Endodermal cell (in vitro differentiated cells): ENCODE measurements around the gene GXYLT1. TPM values are rescaled to one million over a fixed set of nuclear protein-coding genes. Genes with fewer than 3 reads are reported as not detected.

Experiments
- DNase-seq: peaks from one replicate; pipeline ENCODE4 v3.0.0-alpha.2; 2017
- H3K27ac ChIP-seq: 2 replicates; pipeline ENCODE4 v1.5.1; 2013; ENCODE audit warnings: mild to moderate bottlenecking, low read depth, low read length, moderate library complexity
- H3K27me3 ChIP-seq: 2 replicates; pipeline ENCODE4 v1.6.1; 2013; ENCODE audit warnings: mild to moderate bottlenecking, low read length, moderate library complexity; ENCODE audit not compliant: insufficient read depth, control insufficient read depth, poor library complexity, severe bottlenecking
- H3K36me3 ChIP-seq: 2 replicates; pipeline ENCODE4 v1.7.0; 2013; ENCODE audit warnings: mild to moderate bottlenecking, low read length, moderate library complexity; ENCODE audit not compliant: control insufficient read depth, insufficient read depth
- H3K4me1 ChIP-seq: one replicate; pipeline ENCODE4 v1.7.0; 2013; ENCODE audit warnings: low read length; ENCODE audit not compliant: control insufficient read depth, insufficient read depth
- H3K4me3 ChIP-seq: 2 replicates; pipeline ENCODE4 v1.5.1; 2013; ENCODE audit warnings: mild to moderate bottlenecking, low read length, moderate library complexity
- H3K9ac ChIP-seq: 2 replicates; pipeline ENCODE4 v1.6.1; 2013; ENCODE audit warnings: mild to moderate bottlenecking, low read length, moderate library complexity; ENCODE audit not compliant: poor library complexity, severe bottlenecking; ENCODE audit errors: extremely low read depth
- H3K9me3 ChIP-seq: 2 replicates; pipeline ENCODE4 v1.6.1; 2013; ENCODE audit warnings: mild to moderate bottlenecking, low read length, moderate library complexity; ENCODE audit not compliant: control insufficient read depth
- H3K27ac Mint-ChIP-seq: 2 replicates; pipeline ENCODE4 v1.8.0; 2020; ENCODE audit warnings: mixed read lengths
- H3K27me3 Mint-ChIP-seq: 2 replicates; pipeline ENCODE4 v1.8.0; 2021; ENCODE audit warnings: mild to moderate bottlenecking, mixed read lengths; ENCODE audit not compliant: insufficient read depth
- H3K36me3 Mint-ChIP-seq: 2 replicates; pipeline ENCODE4 v1.8.0; 2020; ENCODE audit warnings: low read depth, mixed read lengths
- H3K4me1 Mint-ChIP-seq: 2 replicates; pipeline ENCODE4 v1.8.0; 2020; ENCODE audit warnings: mixed read lengths
- H3K4me3 Mint-ChIP-seq: 2 replicates; pipeline ENCODE4 v1.8.0; 2020; ENCODE audit warnings: mild to moderate bottlenecking, moderate library complexity, mixed read lengths
- H3K9me3 Mint-ChIP-seq: 2 replicates; pipeline ENCODE4 v1.8.0; 2020; ENCODE audit warnings: mild to moderate bottlenecking, mixed read lengths
- WGBS, 2 experiments: methylation state at CpG; one replicate each; pipeline versions ENCODE4 v1.1.5 to v1.1.7; 2013; ENCODE audit warnings: missing lambda C conversion rate in 2 of 2, mixed read lengths in 1 of 2; ENCODE audit not compliant: insufficient coverage in 1 of 2, insufficient read length in 1 of 2; 5-methylcytosine and 5-hydroxymethylcytosine counted together
- total RNA-seq, 2 donors: library from RNA; stranded (reverse); fragmentation: NEBNext Ultra II Directional in 1 of 2; extraction: Animal tissue kit (Norgen Biotek cat#: 25700) in 1 of 2; gene quantifications; 2 replicates in 1 of 2; 3 replicates in 1 of 2; pipeline ENCODE4 v1.2.1, GENCODE V29; 2021
- TF ChIP-seq, protein P1 (sequence below): fragments of 200-600 bp; sonication (generic); conservative IDR thresholded peaks from 2 replicates; pipeline ENCODE4 v1.5.0; 2021; ENCODE audit warnings: antibody characterized with exemption, mild to moderate bottlenecking

The GXYLT1 gene
- total RNA-seq, 2 donors from 2014 or later: 29.2 to 36.6 TPM

DNA sequence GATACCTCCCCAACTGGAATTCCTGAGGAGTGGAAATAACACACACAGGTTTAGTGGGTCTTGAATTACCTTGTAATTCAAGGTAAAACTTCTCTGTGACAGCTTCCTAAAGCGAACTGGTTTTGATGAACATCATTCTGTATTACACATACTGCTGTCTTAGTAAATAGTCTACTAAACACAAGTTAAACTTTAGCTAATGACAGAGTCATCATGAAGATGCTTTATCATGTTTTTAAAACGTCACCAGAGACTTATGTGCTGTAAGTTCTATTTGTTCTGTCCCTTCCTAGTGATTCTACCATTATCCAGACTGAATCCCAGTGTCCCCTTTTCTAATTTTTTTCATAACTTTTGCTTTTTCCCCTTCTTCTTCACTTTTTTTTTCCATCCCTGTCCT is 11.6 kb upstream of the GXYLT1 start:
- DNase-seq: no peak
- WGBS, 2 experiments: 94 to 97% methylated on average over 2 of the region's 2 CpGs
- Histone ChIP-seq H3K36me3 (peaks cover 25% of the 10 kb centered on the region), H3K4me1 (no peaks in the 10 kb centered on the region), H3K9me3 (no peaks in the 10 kb centered on the region), H3K9ac (no peak overlapping the region), H3K27ac (no peak overlapping the region), H3K27me3 (no peaks in the 10 kb centered on the region), H3K4me3 (no peak overlapping the region)
- Mint-ChIP-seq H3K27me3 (no peaks in the 10 kb centered on the region), H3K4me1 (peaks cover 4% of the 10 kb centered on the region), H3K36me3 (peaks cover 5% of the 10 kb centered on the region), H3K9me3 (no peaks in the 10 kb centered on the region), H3K27ac (no peak overlapping the region), H3K4me3 (no peak overlapping the region)
- TF ChIP-seq, protein P1, sequence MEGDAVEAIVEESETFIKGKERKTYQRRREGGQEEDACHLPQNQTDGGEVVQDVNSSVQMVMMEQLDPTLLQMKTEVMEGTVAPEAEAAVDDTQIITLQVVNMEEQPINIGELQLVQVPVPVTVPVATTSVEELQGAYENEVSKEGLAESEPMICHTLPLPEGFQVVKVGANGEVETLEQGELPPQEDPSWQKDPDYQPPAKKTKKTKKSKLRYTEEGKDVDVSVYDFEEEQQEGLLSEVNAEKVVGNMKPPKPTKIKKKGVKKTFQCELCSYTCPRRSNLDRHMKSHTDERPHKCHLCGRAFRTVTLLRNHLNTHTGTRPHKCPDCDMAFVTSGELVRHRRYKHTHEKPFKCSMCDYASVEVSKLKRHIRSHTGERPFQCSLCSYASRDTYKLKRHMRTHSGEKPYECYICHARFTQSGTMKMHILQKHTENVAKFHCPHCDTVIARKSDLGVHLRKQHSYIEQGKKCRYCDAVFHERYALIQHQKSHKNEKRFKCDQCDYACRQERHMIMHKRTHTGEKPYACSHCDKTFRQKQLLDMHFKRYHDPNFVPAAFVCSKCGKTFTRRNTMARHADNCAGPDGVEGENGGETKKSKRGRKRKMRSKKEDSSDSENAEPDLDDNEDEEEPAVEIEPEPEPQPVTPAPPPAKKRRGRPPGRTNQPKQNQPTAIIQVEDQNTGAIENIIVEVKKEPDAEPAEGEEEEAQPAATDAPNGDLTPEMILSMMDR: no peak

DNA sequence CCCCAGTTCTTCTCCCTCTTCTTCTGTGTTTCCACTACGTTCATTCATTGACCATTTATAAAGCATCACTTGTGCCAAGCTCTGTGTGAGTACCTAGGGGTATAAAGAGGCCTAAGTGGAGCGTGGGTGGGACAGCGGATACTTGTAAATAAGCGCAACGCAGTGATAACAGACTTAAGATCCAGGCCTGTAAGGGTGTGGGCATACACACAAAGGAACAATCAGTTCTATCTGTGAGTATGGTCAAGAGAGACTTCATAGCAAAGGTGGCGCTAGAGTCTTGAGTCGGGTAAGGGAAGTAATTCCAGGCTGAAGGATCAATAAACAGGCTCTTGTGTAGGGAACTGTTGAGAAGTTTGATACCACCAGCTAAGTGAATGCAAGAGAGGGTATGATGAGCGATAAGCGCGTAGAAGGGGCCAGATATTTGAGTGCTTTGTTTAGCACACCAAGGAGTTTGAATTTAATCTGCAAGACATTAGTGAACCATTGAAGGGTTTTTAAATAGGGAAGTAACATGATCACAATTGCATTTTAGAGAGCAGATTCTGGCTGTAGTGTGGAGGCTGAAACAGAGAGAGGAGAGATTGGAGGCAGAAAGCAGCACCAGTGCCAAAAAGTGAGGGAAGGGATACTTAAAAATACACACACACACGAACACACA is 1.0 kb upstream of the GXYLT1 start:
- peak; percentile 75 for DNase-seq
- Histone ChIP-seq H3K4me1 (no peaks in the 10 kb centered on the region), H3K9ac (peak overlapping the region; percentile 38), H3K36me3 (no peaks in the 10 kb centered on the region), H3K9me3 (no peaks in the 10 kb centered on the region), H3K4me3 (peak overlapping the region; percentile 82), H3K27me3 (no peaks in the 10 kb centered on the region), H3K27ac (no peak overlapping the region)
- H3K9me3 Mint-ChIP-seq: no peaks in the 10 kb centered on the region
- H3K27ac Mint-ChIP-seq: peak overlapping the region; percentile 88
- H3K27me3 Mint-ChIP-seq: peaks cover 10% of the 10 kb centered on the region
- TF ChIP-seq, protein P1: peak; percentile 59
- 69 to 78% methylated on average over 11 of the region's 11 CpGs for whole genome bisulfite sequencing, 2 experiments
- H3K36me3 Mint-ChIP-seq: no peaks in the 10 kb centered on the region
- H3K4me1 Mint-ChIP-seq: peaks cover 22% of the 10 kb centered on the region
- peak overlapping the region; percentile 77 for H3K4me3 Mint-ChIP-seq

DNA sequence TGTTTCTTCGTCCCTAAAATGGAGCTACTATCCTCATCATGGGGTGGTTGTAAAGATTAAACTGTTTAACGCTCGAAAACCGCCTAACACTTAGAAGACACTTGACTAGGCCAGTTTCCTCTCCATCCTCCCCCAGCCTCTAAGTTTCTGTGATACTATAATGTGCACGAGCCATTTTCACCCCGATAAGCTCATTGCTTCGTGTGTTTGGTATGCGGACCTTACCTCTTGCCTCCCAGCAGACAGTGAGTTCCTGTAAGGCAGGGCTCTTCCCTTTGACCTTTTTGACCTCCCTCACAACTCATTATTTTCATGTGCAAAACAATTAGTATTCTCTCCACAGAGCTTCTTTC is 499 bp upstream of the GXYLT1 start:
- no peaks in the 10 kb centered on the region for H3K36me3 Mint-ChIP-seq
- DNase-seq: no peak

More for the DNA sequence above, 499 bp upstream of the GXYLT1 start:
- TF ChIP-seq, protein P1: no peak
- H3K27ac ChIP-seq: peak overlapping the region; percentile 4
- peaks cover 22% of the 10 kb centered on the region for H3K4me1 Mint-ChIP-seq
- H3K9me3 ChIP-seq: no peaks in the 10 kb centered on the region
- peak overlapping the region; percentile 77 for H3K4me3 Mint-ChIP-seq
- peak overlapping the region; percentile 82 for H3K4me3 ChIP-seq
- H3K4me1 ChIP-seq: no peaks in the 10 kb centered on the region
- peak overlapping the region; percentile 88 for H3K27ac Mint-ChIP-seq
- 52 to 57% methylated on average over 8 of the region's 8 CpGs for WGBS, 2 experiments
- H3K9ac ChIP-seq: peak overlapping the region; percentile 38
- no peaks in the 10 kb centered on the region for H3K9me3 Mint-ChIP-seq
- no peaks in the 10 kb centered on the region for H3K36me3 ChIP-seq
- peaks cover 10% of the 10 kb centered on the region for H3K27me3 Mint-ChIP-seq
- no peaks in the 10 kb centered on the region for H3K27me3 ChIP-seq
